Left ventricle myocardium inferior (tissue), 1 donor: ENCODE measurements around the gene NLRP1. TPM values are rescaled to one million over a fixed set of nuclear protein-coding genes. Genes with fewer than 3 reads are reported as not detected.

Experiments
- DNase-seq: peaks from one replicate; pipeline ENCODE4 v3.0.0-alpha.2; 2020
- H3K27ac ChIP-seq: fragments of 200-600 bp; replicated peaks from 2 replicates; pipeline ENCODE4 v1.8.0; 2021
- H3K27me3 ChIP-seq: fragments of 200-600 bp; 2 replicates; pipeline ENCODE4 v1.8.0; 2021; ENCODE audit warnings: low read depth
- H3K36me3 ChIP-seq: fragments of 200-600 bp; 2 replicates; pipeline ENCODE4 v1.8.0; 2021
- H3K4me1 ChIP-seq: fragments of 200-600 bp; 2 replicates; pipeline ENCODE4 v1.8.0; 2021
- H3K4me3 ChIP-seq: fragments of 200-600 bp; 2 replicates; pipeline ENCODE4 v1.8.0; 2021; ENCODE audit warnings: mild to moderate bottlenecking, moderate library complexity
- H3K9me3 ChIP-seq: fragments of 200-600 bp; replicated peaks from 2 replicates; pipeline ENCODE4 v1.8.0; 2021
- CTCF ChIP-seq: fragments of 200-600 bp; IDR thresholded peaks from 2 replicates; pipeline ENCODE4 v1.8.0; 2021; ENCODE audit warnings: antibody characterized with exemption, mild to moderate bottlenecking, borderline replicate concordance
- intact Hi-C: fragments of 100-400 bp; cut with micrococcal nuclease; formaldehyde crosslinking; loops from one replicate; pipeline ENCODE4 v1.11.0; 2022
- total RNA-seq: library from RNA; stranded (reverse); fragmentation: NEBNext Ultra II Directional; extraction: Animal tissue kit (Norgen Biotek cat#: 25700); gene quantifications from one replicate; pipeline ENCODE4 v1.2.1, GENCODE V29; 2021
- donor health status: DM: no; HTN: yes; CAD: no; lungs with severe emphysema.

Gene NLRP1
- total RNA-seq, 1 donor from 2014 or later: 8.3 TPM

- Histone ChIP-seq H3K27me3 (peaks cover 12% of the 10 kb centered on the region), H3K4me3 (no peak overlapping the region), H3K36me3 (peaks cover 25% of the 10 kb centered on the region), H3K9me3 (peaks cover 16% of the 10 kb centered on the region), H3K4me1 (no peaks in the 10 kb centered on the region), H3K27ac (no peak overlapping the region)
- DNase-seq: no peak
- intact Hi-C loops: no loop called here
- no peak for TF ChIP-seq CTCF
These were observed 23.8 kb downstream of the NLRP1 start for GRCh38 chr17:5560361-5560988.

- Histone ChIP-seq H3K4me1 (no peaks in the 10 kb centered on the region), H3K9me3 (peaks cover 13% of the 10 kb centered on the region), H3K27me3 (peaks cover 12% of the 10 kb centered on the region), H3K4me3 (no peak overlapping the region), H3K27ac (no peak overlapping the region), H3K36me3 (peaks cover 25% of the 10 kb centered on the region)
- TF ChIP-seq CTCF: no peak
- DNase-seq: no peak
- intact Hi-C loops: no loop called here
These were observed 25.2 kb downstream of the NLRP1 start for GRCh38 chr17:5558815-5559785.

- peaks cover 12% of the 10 kb centered on the region for H3K27me3 ChIP-seq
- no peaks in the 10 kb centered on the region for H3K4me1 ChIP-seq
- no peak for TF ChIP-seq CTCF
- intact Hi-C loops: no loop called here
- peaks cover 1% of the 10 kb centered on the region for H3K9me3 ChIP-seq
- peaks cover 30% of the 10 kb centered on the region for H3K36me3 ChIP-seq
- DNase-seq: no peak
- H3K27ac ChIP-seq: no peak overlapping the region
- no peak overlapping the region for H3K4me3 ChIP-seq
These were observed 26.3 kb downstream of the NLRP1 start for GRCh38 chr17:5557990-5558389.

- no peaks in the 10 kb centered on the region for H3K4me1 ChIP-seq
- H3K27ac ChIP-seq: no peak overlapping the region
- no peak for DNase-seq
- H3K36me3 ChIP-seq: peaks cover 35% of the 10 kb centered on the region
- no peak overlapping the region for H3K4me3 ChIP-seq
- H3K27me3 ChIP-seq: peaks cover 9% of the 10 kb centered on the region
- intact Hi-C loops: no loop called here
- no peaks in the 10 kb centered on the region for H3K9me3 ChIP-seq
- no peak for TF ChIP-seq CTCF
These were observed 26.8 kb downstream of the NLRP1 start for GRCh38 chr17:5557485-5557884.

GRCh38 chr17:5555254-5555653, 29.1 kb downstream of the NLRP1 start:
- Histone ChIP-seq H3K4me3 (no peak overlapping the region), H3K4me1 (no peaks in the 10 kb centered on the region), H3K9me3 (no peaks in the 10 kb centered on the region), H3K27me3 (no peaks in the 10 kb centered on the region), H3K36me3 (peaks cover 50% of the 10 kb centered on the region), H3K27ac (no peak overlapping the region)
- no peak for TF ChIP-seq CTCF
- intact Hi-C loops: no loop called here
- DNase-seq: no peak
